A549 (cell line): ENCODE measurements around the gene TCF7L1. TPM values are rescaled to one million over a fixed set of nuclear protein-coding genes. Genes with fewer than 3 reads are reported as not detected.

ENCODE experiments used
- ATAC-seq, 2 experiments: fragments of 200-7000 bp in 1 of 2; fragments of >200 bp in 1 of 2; cut with Nextera tagmentation in 1 of 2; cut with Tn5 transposase in 1 of 2; 3 replicates each; pipeline versions ENCODE4 v1.8.0 to v1.9.1; 2018 to 2020; ENCODE audit warnings: mild to moderate bottlenecking in 1 of 2, moderate library complexity in 1 of 2
- CTCF ChIA-PET: fragments of 300-600 bp; sonication (Branson Sonifier 250); formaldehyde crosslinking; extraction: SDS; loops from one replicate; lab custom pipeline; 2021; ENCODE audit warnings: antibody characterized with exemption, inconsistent platforms; lab: Yijun Ruan, JAX
- POLR2A ChIA-PET: fragments of 350-600 bp; formaldehyde crosslinking; extraction: SDS; loops from one replicate; lab custom pipeline; 2021; ENCODE audit warnings: antibody characterized with exemption, inconsistent platforms; lab: Yijun Ruan, JAX
- DNase-seq, 2 experiments: peaks; one replicate each; pipeline versions ENCODE4 v3.0.0 to v3.0.0-alpha.2; 2011 to 2016; ENCODE audit warnings: low read depth in 1 of 2, low spot score in 1 of 2
- FAIRE-seq: peaks from 2 replicates; lab custom pipeline; 2011; peaks lifted over from hg19 to GRCh38; lab: Jason Lieb, UNC
- H3K27ac ChIP-seq, 2 experiments: fragments of >200 bp; sonication (Bioruptor Twin); formaldehyde crosslinking; 3 replicates each; pipeline ENCODE4 v1.5.1; 2016 to 2017
- H3K4me1 ChIP-seq: fragments of >200 bp; sonication (Bioruptor Twin); formaldehyde crosslinking; 3 replicates; pipeline ENCODE4 v1.6.1; 2016
- H3K4me2 ChIP-seq: fragments of >200 bp; sonication (Bioruptor Twin); formaldehyde crosslinking; 3 replicates; pipeline ENCODE4 v1.6.1; 2016
- H3K4me3 ChIP-seq: fragments of >200 bp; sonication (Bioruptor Twin); formaldehyde crosslinking; 3 replicates; pipeline ENCODE4 v1.5.1; 2016
- H3K9me3 ChIP-seq: fragments of >200 bp; sonication (Bioruptor Twin); formaldehyde crosslinking; 3 replicates; pipeline ENCODE4 v1.6.1; 2016
- CHD2 ChIP-seq: fragments of 150-350 bp; IDR thresholded peaks from 2 replicates; pipeline ENCODE4 v1.6.1; 2014; ENCODE audit warnings: low read length; ENCODE audit not compliant: partially characterized antibody
- EHF ChIP-seq: fragments of 250-450 bp; sonication (Bioruptor Pico); IDR thresholded peaks from 2 replicates; pipeline ENCODE4 v1.5.0; 2020; ENCODE audit warnings: mild to moderate bottlenecking
- EHMT2 ChIP-seq: fragments of 200-600 bp; sonication (generic); IDR thresholded peaks from 2 replicates; pipeline ENCODE4 v1.6.1; 2016; ENCODE audit warnings: antibody characterized with exemption, low read depth, mild to moderate bottlenecking, moderate library complexity
- ESRRA ChIP-seq: fragments of 150-350 bp; IDR thresholded peaks from 2 replicates; pipeline ENCODE4 v1.6.1; 2014; ENCODE audit warnings: mild to moderate bottlenecking, low read length, borderline replicate concordance
- FOSB ChIP-seq: fragments of 250-450 bp; sonication (Bioruptor Pico); IDR thresholded peaks from 2 replicates; pipeline ENCODE4 v1.5.0; 2020; ENCODE audit warnings: mild to moderate bottlenecking, moderate library complexity
- HOXB5 ChIP-seq: fragments of 250-450 bp; sonication (Bioruptor Pico); IDR thresholded peaks from 2 replicates; pipeline ENCODE4 v1.5.0; 2020; ENCODE audit warnings: mild to moderate bottlenecking, moderate library complexity
- KDM5A ChIP-seq: fragments of 200-600 bp; sonication (generic); IDR thresholded peaks from 2 replicates; pipeline ENCODE4 v1.6.1; 2016; ENCODE audit warnings: antibody characterized with exemption, mild to moderate bottlenecking
- MAFK ChIP-seq: fragments of 450-650 bp; IDR thresholded peaks from 2 replicates; pipeline ENCODE4 v1.6.1; 2014; ENCODE audit not compliant: partially characterized antibody
- NFE2L2 ChIP-seq: fragments of 150-350 bp; conservative IDR thresholded peaks from 2 replicates; pipeline ENCODE4 v1.6.1; 2014; ENCODE audit warnings: low read length
- RARB ChIP-seq: fragments of 250-450 bp; sonication (Bioruptor Pico); IDR thresholded peaks from 2 replicates; pipeline ENCODE4 v1.8.0; 2021; ENCODE audit warnings: mild to moderate bottlenecking, moderate library complexity
- RFX5 ChIP-seq: fragments of 450-650 bp; IDR thresholded peaks from 2 replicates; pipeline ENCODE4 v1.7.1; 2014; ENCODE audit warnings: antibody characterized with exemption, mild to moderate bottlenecking, moderate library complexity
- SREBF2 ChIP-seq: fragments of 450-650 bp; IDR thresholded peaks from 2 replicates; pipeline ENCODE4 v1.6.1; 2014; ENCODE audit warnings: mild to moderate bottlenecking, moderate library complexity
- TFCP2L1 ChIP-seq: fragments of 250-450 bp; sonication (Bioruptor Pico); IDR thresholded peaks from 2 replicates; pipeline ENCODE4 v1.5.0; 2021; ENCODE audit warnings: mild to moderate bottlenecking
- ZC3H11A ChIP-seq: fragments of 450-650 bp; IDR thresholded peaks from 2 replicates; pipeline ENCODE4 v1.6.1; 2014; ENCODE audit warnings: antibody characterized with exemption, mild to moderate bottlenecking
- ZNF302 ChIP-seq: fragments of 250-450 bp; sonication (Bioruptor Pico); IDR thresholded peaks from 2 replicates; pipeline ENCODE4 v1.9.0; 2021; ENCODE audit warnings: inconsistent platforms, mild to moderate bottlenecking, moderate library complexity
- WGBS: methylation state at CpG from one replicate; pipeline ENCODE4 v1.1.6; 2017; ENCODE audit errors: missing lambda C conversion rate; 5-methylcytosine and 5-hydroxymethylcytosine counted together
- polyA plus RNA-seq, 4 experiments: library from polyadenylated mRNA; depleted of rRNA in 3 of 4; stranded (reverse); fragments of >200 nt; fragmentation: RNase III in 1 of 4; extraction: RNeasy Plus Mini Kit Qiagen cat#74134 plus additional on column Dnase treatment in 1 of 4; gene quantifications; 2 replicates in 3 of 4; 3 replicates in 1 of 4; pipeline ENCODE4 v1.2.3, GENCODE V29; 2011 to 2017
- TF ChIP-seq, protein P1 (sequence below): fragments of 200-600 bp; sonication (generic); IDR thresholded peaks from 2 replicates; pipeline ENCODE4 v1.6.1; 2016; ENCODE audit warnings: antibody characterized with exemption, mild to moderate bottlenecking, moderate library complexity
- TF ChIP-seq, protein P2 (sequence below): IDR thresholded peaks from 2 replicates; pipeline ENCODE4 v1.6.1; 2012
- TF ChIP-seq, protein P3 (sequence below): fragments of 450-650 bp; IDR thresholded peaks from 2 replicates; pipeline ENCODE4 v1.6.1; 2014; ENCODE audit warnings: antibody characterized with exemption
- TF ChIP-seq, protein P4 (sequence below): fragments of >200 bp; sonication (Bioruptor Twin); formaldehyde crosslinking; IDR thresholded peaks from 3 replicates; pipeline ENCODE4 v1.6.1; 2016
- TF ChIP-seq, protein P5 (sequence below): fragments of 250-450 bp; sonication (Bioruptor Pico); IDR thresholded peaks from 2 replicates; pipeline ENCODE4 v1.5.0; 2021; ENCODE audit warnings: mild to moderate bottlenecking, moderate library complexity, borderline replicate concordance

Gene TCF7L1
- polyA plus RNA-seq, 2 of the 4 experiments (the other 2 are of a cell fraction), result 0.68 to 4.4 TPM

DNA sequence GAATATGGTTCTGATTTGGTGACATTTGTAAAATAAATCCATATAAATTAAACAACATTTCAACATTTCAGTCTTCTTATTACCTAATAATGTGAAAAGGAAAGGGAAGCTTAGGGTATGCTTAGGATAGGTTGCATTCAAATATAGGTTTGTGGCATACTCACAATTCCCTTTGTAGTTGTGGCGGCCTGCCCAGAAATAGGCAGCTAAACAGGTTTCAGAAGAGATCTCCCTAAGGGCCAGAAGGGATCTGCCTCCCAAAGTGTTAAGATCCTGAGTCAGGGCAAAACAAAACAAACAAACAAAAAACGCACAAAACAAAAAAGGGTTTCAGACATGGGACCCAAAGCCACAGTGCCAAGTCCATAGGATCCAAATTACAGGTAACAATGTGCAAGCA is 41.4 kb upstream of the TCF7L1 start:
- Histone ChIP-seq H3K4me3 (no peak overlapping the region), H3K4me1 (no peaks in the 10 kb centered on the region), H3K4me2 (no peak overlapping the region), H3K9me3 (no peaks in the 10 kb centered on the region), H3K27ac (no peak overlapping the region)
- TF ChIP-seq, protein P1, sequence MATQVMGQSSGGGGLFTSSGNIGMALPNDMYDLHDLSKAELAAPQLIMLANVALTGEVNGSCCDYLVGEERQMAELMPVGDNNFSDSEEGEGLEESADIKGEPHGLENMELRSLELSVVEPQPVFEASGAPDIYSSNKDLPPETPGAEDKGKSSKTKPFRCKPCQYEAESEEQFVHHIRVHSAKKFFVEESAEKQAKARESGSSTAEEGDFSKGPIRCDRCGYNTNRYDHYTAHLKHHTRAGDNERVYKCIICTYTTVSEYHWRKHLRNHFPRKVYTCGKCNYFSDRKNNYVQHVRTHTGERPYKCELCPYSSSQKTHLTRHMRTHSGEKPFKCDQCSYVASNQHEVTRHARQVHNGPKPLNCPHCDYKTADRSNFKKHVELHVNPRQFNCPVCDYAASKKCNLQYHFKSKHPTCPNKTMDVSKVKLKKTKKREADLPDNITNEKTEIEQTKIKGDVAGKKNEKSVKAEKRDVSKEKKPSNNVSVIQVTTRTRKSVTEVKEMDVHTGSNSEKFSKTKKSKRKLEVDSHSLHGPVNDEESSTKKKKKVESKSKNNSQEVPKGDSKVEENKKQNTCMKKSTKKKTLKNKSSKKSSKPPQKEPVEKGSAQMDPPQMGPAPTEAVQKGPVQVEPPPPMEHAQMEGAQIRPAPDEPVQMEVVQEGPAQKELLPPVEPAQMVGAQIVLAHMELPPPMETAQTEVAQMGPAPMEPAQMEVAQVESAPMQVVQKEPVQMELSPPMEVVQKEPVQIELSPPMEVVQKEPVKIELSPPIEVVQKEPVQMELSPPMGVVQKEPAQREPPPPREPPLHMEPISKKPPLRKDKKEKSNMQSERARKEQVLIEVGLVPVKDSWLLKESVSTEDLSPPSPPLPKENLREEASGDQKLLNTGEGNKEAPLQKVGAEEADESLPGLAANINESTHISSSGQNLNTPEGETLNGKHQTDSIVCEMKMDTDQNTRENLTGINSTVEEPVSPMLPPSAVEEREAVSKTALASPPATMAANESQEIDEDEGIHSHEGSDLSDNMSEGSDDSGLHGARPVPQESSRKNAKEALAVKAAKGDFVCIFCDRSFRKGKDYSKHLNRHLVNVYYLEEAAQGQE, result no peak
- TF ChIP-seq, protein P2, sequence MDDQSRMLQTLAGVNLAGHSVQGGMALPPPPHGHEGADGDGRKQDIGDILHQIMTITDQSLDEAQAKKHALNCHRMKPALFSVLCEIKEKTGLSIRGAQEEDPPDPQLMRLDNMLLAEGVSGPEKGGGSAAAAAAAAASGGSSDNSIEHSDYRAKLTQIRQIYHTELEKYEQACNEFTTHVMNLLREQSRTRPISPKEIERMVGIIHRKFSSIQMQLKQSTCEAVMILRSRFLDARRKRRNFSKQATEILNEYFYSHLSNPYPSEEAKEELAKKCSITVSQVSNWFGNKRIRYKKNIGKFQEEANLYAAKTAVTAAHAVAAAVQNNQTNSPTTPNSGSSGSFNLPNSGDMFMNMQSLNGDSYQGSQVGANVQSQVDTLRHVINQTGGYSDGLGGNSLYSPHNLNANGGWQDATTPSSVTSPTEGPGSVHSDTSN, result no peak
- TF ChIP-seq RFX5 (no peak), ESRRA (no peak), ZNF302 (CRISPR knock-in tag) (no peak), TFCP2L1 (CRISPR knock-in tag) (no peak), FOSB (CRISPR knock-in tag) (no peak), SREBF2 (no peak), KDM5A (no peak), HOXB5 (no peak), NFE2L2 (no peak), CHD2 (no peak), ZC3H11A (no peak), EHF (CRISPR knock-in tag) (no peak), MAFK (no peak), RARB (no peak), EHMT2 (no peak)
- TF ChIP-seq, protein P3, sequence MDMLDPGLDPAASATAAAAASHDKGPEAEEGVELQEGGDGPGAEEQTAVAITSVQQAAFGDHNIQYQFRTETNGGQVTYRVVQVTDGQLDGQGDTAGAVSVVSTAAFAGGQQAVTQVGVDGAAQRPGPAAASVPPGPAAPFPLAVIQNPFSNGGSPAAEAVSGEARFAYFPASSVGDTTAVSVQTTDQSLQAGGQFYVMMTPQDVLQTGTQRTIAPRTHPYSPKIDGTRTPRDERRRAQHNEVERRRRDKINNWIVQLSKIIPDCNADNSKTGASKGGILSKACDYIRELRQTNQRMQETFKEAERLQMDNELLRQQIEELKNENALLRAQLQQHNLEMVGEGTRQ, result no peak
- TF ChIP-seq, protein P4, sequence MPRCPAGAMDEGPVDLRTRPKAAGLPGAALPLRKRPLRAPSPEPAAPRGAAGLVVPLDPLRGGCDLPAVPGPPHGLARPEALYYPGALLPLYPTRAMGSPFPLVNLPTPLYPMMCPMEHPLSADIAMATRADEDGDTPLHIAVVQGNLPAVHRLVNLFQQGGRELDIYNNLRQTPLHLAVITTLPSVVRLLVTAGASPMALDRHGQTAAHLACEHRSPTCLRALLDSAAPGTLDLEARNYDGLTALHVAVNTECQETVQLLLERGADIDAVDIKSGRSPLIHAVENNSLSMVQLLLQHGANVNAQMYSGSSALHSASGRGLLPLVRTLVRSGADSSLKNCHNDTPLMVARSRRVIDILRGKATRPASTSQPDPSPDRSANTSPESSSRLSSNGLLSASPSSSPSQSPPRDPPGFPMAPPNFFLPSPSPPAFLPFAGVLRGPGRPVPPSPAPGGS, result no peak
- TF ChIP-seq, protein P5, sequence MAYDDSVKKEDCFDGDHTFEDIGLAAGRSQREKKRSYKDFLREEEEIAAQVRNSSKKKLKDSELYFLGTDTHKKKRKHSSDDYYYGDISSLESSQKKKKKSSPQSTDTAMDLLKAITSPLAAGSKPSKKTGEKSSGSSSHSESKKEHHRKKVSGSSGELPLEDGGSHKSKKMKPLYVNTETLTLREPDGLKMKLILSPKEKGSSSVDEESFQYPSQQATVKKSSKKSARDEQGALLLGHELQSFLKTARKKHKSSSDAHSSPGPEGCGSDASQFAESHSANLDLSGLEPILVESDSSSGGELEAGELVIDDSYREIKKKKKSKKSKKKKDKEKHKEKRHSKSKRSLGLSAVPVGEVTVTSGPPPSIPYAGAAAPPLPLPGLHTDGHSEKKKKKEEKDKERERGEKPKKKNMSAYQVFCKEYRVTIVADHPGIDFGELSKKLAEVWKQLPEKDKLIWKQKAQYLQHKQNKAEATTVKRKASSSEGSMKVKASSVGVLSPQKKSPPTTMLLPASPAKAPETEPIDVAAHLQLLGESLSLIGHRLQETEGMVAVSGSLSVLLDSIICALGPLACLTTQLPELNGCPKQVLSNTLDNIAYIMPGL (CRISPR knock-in tag), result no peak
- ATAC-seq (0 out of 6 replicates have a peak, but pooled peaks of 1 of the 2 experiments have one; percentile 24), FAIRE-seq (no peak), DNase-seq (no peak)
- 51% methylated on average over 2 of the region's 2 CpGs for WGBS
- ChIA-PET POLR2A (no interaction called here), CTCF (interaction anchor here (0.6 to 2.5 kb wide), 6 partner anchors 24 to 207 kb away, joined by 3 to 8 read pairs (median 4); no protein-coding TSS in a partner anchor)
